ENCODE data around the gene FHOD1.

The FHOD1 gene

DNA sequence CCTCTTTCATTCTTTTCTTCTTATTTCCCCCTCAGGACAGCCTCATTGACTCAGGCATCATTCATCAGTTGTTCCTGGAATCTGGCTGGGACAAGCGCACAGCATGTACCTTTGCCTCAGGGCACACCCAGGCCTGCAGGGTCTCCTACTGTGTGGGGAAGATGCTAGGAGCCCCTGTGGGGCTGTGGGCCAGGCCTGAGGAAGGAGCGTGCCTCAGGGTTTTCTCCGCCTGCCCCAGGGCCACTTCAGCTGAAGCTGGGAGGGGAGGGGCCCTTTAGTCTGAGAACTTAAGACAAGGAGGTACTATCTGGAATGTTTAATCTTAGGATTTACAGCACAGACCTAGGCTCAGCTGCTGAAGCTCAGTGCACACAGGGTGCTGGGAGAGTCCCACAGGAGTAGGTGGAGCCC lies 40.4 kb downstream of the FHOD1 start:
- DNase-seq = no peak

DNA sequence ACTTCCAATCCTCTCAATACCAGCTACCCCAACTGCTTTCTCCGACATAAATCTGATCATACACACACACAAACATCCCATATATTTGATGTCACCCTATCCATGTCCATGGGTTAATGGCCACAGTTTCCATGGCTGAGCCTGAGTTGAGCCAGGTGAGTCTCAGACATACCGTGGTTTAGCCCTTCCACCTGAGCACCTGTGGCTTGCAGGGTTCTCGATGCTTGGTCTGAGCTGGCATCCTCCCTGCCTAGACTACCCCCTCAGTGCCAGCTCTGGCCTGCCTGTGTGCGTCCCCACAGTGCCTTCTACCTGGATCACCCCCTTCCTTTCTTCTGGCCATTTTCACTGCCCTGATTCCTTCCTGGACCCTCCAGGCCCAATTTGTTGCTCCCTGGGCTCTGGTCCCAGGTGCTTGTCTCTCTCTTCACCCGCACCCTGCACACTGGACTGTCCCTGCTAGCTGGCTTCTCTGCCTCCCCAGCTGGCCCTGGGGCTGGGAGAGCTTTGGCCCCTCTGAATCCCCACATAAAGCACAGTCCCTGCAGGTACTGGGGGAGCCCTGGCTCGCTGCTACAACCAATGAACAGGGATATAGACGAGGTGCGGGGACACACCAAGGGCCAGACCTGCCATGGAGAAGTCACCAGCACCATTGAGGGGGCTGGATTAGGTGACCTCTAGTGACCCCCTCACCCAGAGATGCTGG lies 41.0 kb downstream of the FHOD1 start:
- DNase-seq = no peak

DNA sequence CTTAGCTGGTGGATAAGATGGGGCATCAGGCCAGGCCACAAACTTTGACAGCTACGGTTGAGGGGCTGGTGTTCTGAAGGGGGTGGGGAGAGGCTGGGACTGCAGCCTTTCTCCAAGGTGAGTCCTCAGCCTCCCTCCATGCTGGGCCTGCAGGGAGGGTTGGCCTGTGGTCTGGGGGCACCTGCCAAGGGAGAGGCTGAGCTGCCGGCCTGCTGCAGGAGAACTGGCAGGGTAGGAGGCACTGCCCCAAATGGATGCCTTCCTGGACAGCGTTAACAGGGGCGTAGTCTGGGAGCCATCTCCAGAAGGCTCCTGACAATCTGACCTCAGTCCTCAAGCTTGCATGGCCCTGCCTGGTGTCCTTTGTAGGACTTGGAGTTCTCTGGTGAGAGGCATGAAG lies 43.2 kb downstream of the FHOD1 start:
- no peak for DNase-seq

DNA sequence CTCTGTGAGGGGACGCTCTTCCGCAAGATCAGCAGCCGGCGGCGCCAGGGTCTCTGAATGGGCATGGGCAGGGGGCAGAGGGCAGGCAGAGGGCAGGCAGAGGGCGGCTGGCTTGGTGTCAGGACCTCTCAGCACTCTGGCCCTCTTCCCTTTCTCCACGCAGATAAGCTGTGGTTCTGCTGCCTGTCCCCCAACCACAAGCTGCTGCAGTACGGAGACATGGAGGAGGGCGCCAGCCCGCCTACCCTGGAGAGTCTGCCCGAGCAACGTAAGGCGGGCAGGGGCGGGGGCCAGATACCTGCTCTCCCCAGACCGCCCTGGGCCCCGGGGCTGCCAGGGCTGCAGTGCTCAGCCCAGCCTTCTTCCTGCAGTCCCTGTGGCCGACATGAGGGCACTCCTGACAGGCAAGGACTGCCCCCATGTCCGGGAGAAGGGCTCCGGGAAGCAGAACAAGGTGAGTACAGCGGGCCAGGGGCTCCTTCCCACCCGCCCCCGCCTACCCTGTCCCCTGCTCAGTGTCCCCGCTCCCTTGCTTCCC lies 44.3 kb downstream of the FHOD1 start:
- DNase-seq = no peak

DNA sequence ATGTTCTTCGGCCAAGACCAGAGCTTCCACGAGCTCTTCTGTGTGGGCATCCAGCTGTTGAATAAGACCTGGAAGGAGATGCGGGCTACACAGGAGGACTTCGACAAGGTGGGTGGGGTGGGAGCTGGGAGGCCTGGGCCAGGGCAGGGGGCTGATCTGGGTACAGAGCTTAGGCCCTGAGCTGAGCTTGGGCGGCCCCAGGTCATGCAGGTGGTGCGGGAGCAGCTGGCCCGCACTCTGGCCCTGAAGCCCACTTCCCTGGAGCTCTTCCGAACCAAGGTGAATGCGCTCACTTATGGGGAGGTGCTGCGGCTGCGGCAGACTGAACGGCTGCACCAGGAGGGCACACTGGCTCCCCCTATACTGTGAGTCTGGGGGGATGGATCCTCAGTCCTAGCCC lies 44.9 kb downstream of the FHOD1 start:
- DNase-seq = no peak

DNA sequence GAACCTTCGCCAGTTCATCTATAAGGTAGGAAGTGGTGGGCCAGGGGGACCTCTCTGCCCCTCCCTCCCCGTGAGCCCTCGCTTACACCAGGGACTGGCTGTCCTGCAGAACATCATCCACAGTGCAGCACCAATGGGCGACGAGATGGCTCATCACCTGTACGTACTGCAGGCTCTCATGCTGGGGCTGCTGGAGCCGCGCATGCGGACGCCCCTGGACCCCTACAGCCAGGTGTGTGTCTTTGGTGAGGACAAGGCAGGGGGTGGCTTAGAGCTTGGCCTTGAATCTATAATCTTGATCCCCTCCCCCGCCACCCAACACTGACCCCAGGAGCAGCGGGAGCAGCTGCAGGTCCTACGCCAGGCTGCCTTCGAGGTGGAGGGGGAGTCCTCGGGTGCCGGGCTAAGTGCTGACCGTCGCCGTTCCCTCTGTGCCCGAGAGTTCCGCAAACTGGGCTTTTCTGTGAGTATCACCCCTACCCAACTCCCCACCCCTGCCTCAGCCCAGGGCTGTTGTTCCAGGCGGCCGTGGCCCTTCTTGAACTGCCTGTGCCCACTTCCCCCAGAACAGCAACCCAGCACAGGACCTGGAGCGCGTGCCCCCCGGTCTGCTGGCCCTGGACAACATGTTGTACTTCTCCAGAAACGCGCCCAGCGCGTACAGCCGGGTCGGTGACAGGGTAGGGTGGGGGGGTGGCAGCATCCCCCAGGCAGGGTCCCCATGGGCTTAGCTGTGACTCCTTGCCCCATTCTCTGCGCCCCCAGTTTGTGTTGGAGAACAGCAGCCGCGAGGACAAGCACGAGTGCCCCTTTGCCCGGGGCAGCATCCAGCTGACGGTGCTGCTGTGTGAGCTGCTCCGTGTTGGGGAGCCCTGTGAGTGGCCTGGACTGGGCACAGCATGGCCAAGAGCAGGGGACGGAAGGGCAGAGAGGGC lies 45.6 kb downstream of the FHOD1 start:
- DNase-seq = no peak

- DNase-seq = no peak
These were observed 46.8 kb downstream of the FHOD1 start for GRCh38 chr16:67200491-67200890.

GRCh38 chr16:67199808-67200198 lies 47.5 kb downstream of the FHOD1 start:
- no peak for DNase-seq

- DNase-seq = peak; percentile 23 to 47
These were observed 48.1 kb downstream of the FHOD1 start, which contains the start of gene ELMO3 for GRCh38 chr16:67199011-67199807. TSS of gene ELMO3 (plus strand) at chr16:67199131. CDS start at chr16:67199327, 196 bp downstream.

DNA sequence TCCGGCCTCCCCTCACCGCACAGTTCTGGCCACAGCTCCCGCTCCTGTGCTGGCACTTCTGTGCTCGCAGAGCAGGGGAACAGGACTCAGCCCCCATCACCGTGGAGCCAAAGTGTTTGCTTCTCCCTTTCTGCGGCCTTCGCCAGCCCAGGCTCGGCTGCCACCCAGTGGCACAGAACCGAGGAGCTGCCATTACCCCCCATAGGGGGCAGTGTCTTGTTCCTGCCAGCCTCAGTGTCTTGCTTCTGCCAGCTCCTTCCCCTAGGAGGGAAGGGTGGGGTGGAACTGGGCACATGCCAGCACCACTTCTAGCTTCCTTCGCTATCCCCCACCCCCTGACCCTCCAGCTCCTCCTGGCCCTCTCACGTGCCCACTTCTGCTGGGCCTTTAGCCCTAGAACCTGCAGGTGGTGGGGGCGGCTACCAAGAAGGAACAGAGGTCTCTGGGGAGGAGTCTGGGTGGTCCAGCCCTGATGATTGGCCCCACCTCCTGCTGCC lies 49.0 kb downstream of the FHOD1 start:
- DNase-seq = no peak

- DNase-seq = no peak
These were observed 49.6 kb downstream of the FHOD1 start for GRCh38 chr16:67197704-67198103.

GRCh38 chr16:67196881-67197280 lies 50.4 kb downstream of the FHOD1 start:
- DNase-seq = no peak

- DNase-seq = no peak
These were observed 51.6 kb downstream of the FHOD1 start for GRCh38 chr16:67195676-67196075.

DNA sequence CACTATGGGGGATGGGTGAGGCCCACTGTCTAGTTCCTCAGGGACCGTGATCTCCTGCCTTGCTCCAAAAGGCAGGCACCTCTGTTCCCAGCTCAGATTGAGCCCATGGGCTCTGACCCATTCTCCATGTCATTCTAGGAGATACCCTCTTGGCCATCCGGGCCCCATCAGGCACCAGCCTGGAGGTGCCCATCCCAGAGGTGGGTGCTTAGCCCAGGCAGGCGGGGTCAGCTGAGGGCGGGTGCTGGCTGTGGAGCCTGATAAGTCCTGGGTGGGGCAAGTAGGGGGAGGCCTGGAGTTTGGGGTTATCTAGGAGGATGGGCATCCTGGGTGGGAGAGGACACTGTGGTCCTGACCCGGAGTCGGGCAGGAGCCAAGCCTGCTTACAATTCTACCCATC lies 53.0 kb downstream of the FHOD1 start:
- DNase-seq = no peak

GRCh38 chr16:67193536-67193935 lies 53.7 kb downstream of the FHOD1 start:
- DNase-seq = no peak

DNA sequence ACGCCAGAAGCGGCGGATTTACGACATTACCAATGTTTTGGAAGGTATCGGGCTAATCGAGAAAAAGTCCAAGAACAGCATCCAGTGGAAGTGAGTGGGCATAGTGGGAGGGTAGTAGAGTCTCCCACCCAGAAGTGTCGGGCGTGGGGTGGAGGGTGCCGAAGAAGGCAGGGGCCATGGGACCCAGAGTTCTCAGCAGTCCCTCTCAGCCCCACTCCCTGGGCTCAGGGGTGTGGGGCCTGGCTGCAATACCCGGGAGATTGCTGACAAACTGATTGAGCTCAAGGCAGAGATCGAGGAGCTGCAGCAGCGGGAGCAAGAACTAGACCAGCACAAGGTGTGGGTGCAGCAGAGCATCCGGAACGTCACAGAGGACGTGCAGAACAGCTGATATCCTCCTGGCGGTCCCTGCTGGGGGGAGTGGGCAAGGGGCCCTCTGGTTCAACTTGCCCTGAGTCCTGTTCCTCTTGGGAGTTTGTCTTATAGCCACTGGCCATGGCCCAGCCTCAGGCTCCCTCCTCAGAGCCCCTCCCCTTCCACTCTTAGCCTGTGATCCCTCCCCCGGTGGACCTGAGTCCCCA lies 54.4 kb downstream of the FHOD1 start:
- no peak for DNase-seq

- DNase-seq = peak; percentile 83 to 89
These were observed 55.1 kb downstream of the FHOD1 start, which contains the start of gene E2F4 for GRCh38 chr16:67191995-67192681. TSS of gene E2F4 (plus strand) at chr16:67192155. CDS start at chr16:67192228, 73 bp downstream.

DNA sequence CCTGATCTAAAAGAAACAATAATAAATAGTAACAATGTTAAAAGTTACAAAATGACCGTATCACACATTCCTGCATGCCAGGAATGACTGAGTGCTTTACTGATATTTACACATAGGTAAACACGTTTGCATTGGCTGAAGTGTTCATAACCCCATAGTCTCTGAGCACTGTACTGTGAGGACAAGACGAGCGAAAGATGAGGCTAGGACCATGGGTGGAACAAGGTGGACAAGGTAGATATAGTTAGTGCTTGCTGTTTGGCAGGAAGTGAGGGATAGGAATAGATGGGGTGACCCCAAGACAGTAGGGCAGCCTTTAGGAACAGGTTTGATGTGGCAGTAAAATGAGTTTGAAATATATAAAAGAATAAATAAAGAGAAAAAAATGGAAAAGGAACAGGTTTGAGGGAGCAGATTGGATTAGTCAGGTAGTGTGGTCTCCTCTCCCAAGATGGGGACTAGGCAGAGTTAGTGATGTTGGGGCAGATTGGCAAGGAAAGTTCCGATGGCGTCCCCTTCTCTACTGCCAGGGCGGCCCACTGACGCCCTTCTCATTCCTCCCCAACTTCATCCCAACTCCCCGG lies 55.8 kb downstream of the FHOD1 start:
- no peak for DNase-seq

GRCh38 chr16:67190448-67191399 lies 56.6 kb downstream of the FHOD1 start:
- no peak for DNase-seq

GRCh38 chr16:67190041-67190440 lies 57.2 kb downstream of the FHOD1 start, which contains the start of gene EXOC3L1:
TSS of gene EXOC3L1 (minus strand) at chr16:67190136. CDS start at chr16:67189676, 460 bp downstream.
- no peak for DNase-seq

Measured in NCI-H2081 (cell line).